HG03432 (cell line): ENCODE results near the gene SSTR3.
"Not testable (repeated sequence)": the region's sequence is repeated elsewhere in the genome, so short reads cannot be mapped to it uniquely, and the experiment has no call there.

Experiments
- ATAC-seq: cut with Tn5 transposase; IDR thresholded peaks from one replicate; pipeline ENCODE4 v1.9.1; 2021; ENCODE audit warnings: mild to moderate bottlenecking, moderate library complexity; ENCODE audit not compliant: unreplicated experiment

SSTR3 gene

GRCh38 chr22:37243402-37244113 lies 31.3 kb upstream of the SSTR3 start:
- ATAC-seq, result no peak

- peak; percentile 57 for ATAC-seq
These were observed 30.2 kb upstream of the SSTR3 start for GRCh38 chr22:37242395-37242918.

DNA sequence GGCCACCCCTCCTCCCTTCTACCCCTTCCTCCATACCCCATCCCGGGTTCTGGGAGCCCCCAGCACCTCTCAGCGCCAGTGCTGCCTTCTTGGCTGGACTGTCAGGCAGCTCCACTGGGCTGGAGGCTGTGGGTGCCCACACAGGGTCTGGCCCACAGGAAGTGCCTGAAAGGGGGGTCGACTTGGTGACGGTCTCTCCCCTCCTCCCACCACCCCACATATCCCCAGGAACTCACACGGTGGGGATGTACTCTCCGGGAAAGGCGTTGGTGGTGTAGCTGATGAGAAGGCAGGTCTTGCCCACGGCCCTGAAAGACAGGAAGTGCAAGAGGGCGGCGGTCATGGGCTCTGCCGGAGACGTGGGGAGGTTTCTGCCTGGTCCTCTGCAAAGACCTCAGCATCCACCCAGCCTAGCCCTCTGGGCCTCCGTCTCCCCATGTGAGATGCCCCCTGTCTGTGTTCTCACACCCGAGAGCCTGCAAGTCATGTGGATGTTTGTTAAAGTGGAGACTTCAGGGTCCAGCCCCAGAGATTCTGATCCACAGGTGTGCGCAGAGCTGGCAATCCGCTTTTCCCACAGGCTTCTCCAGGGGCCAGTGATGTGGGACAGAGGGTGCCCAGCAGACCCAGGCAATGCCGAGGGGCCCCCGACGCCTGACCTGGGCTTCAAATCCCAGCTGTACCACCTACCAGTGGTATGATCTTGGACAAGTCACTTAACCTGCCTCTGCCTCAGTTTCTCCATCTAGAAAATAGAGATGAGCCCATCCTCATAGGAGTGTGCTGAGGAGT lies 29.3 kb upstream of the SSTR3 start:
- no peak for ATAC-seq

DNA sequence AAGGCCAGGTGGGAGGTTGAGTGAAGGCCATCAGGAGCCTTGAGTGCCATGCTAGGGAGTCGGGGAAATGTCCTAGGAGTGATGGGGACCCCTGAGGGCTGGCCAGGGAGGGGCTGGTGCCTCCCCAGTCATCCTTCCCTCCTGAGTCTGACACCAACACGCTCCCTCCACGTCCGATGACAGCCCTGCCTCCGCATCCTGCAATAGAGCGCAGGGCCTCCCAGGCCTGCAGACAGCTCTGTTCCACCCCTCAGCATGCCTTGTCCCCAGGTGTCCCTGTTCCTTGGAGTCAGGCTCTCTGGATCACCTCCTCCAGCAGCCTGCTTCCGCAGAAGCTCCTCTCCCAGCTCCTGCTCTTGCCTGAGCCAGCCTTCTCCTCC lies 28.7 kb upstream of the SSTR3 start:
- no peak for ATAC-seq

DNA sequence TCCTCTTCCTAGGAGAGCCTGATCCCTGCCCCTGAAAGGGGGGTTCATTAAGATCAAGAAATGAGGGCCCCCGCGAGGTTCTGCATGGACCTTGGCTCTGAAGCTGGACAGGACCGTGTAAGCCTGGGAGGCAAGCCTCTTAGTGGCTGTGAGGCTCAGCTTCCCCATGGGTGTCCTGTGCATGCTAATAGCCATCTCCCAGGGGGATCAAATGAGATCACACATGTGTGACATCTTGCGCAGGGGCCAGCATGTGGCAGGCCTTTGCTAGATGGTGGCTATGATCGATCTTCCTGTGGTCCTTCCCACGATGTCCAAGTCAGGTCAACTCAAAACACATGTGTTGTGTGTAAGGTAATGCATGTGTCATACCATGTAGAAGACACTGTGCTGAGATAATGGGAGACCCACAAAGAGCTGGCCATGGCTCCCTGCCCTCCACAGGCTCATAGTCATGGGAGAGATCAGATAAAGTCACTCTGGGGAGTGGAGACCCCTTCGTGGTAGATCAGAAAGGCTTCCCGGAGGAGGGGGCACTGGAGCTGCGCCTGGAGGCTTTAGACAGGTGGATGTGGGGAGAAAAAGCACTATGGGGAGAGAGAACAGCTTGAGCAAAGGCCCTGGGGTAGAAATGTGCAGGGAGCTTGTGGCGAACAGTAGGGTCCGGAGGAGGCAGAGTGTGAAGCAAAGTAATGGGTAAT lies 28.1 kb upstream of the SSTR3 start:
- ATAC-seq, result no peak

DNA sequence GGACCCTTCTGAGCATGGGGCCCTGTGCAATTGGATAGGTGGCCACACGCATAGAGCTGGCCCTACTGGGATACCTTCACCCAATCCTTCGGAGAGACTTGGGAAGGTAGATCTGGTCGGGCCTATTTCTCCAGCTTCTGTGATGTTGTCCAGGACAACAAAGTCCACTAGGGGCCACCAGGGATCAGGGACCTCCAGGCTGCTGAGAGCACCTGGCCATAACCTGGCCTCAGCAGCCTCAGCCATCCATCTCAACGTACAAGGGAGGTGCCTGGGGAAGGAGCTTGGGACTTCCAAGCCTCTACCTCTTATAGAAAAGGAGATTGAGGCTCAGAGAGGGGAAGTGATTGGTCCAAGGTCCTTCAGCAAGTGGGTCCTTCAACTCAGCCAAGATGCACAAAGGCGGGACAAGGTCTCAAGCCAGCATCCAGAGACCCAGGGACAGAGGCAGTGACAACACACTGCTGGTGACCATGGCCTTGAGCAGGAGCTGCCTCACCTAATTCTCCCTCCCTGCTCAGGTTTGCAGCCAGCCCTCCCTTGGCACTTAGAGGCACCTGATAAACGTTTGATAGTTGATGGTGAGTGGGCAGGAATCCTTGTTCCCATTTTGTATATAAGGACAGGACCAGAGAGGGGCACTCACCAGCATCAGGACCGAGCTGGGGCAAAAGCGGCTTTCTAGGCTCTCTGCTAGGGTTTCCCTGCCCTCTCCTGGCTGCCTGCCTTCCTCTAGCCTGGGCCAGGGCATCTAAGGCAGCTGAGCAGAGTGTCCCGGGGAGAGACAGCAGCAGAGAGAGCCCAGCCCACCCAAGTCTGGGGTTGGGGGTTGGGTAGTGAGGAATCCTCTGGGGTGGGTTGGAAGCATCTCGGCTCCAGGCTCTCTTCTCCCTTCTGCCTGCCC lies 27.3 kb upstream of the SSTR3 start:
- ATAC-seq, result no peak

GRCh38 chr22:37237371-37238268 lies 25.3 kb upstream of the SSTR3 start:
- ATAC-seq, result no peak

DNA sequence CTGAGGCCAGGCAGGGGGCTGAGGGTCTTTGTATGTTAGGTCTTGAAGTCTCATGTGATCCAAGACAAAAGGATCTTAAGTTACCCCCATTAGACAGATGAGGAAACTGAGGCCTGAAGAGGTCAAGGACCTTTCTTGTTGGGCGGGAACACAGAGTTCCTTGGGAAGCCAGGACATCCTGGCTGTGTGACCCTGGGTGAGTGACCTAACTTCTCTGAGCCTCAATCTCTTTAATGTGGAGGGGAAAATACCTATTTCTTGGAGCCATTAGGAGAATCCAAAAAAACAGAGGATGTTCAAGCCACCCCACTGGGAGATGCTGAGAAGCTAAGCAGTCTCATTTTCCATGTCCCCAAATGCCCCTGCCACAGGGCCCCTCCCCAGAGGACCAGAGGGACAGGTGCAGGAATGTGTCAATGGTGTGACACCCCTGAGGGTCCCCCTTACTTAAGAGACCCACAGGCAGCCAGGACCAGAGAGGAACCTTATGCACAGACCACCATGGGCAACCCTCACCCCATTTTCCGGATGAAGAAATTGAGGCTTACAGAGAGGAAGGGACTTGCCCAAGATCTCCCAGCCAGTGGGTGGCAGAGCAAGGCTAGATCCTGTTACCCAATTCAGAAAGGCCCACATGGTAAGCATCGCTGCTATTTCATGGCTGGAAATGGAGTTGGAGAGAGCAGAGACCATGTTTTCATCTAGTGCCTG lies 23.8 kb upstream of the SSTR3 start:
- no peak for ATAC-seq

GRCh38 chr22:37234736-37235711 lies 22.7 kb upstream of the SSTR3 start:
- ATAC-seq, result no peak

GRCh38 chr22:37233751-37234631 lies 21.7 kb upstream of the SSTR3 start:
- no peak for ATAC-seq

GRCh38 chr22:37233371-37233750 lies 21.1 kb upstream of the SSTR3 start:
- not testable (repeated sequence) for ATAC-seq

DNA sequence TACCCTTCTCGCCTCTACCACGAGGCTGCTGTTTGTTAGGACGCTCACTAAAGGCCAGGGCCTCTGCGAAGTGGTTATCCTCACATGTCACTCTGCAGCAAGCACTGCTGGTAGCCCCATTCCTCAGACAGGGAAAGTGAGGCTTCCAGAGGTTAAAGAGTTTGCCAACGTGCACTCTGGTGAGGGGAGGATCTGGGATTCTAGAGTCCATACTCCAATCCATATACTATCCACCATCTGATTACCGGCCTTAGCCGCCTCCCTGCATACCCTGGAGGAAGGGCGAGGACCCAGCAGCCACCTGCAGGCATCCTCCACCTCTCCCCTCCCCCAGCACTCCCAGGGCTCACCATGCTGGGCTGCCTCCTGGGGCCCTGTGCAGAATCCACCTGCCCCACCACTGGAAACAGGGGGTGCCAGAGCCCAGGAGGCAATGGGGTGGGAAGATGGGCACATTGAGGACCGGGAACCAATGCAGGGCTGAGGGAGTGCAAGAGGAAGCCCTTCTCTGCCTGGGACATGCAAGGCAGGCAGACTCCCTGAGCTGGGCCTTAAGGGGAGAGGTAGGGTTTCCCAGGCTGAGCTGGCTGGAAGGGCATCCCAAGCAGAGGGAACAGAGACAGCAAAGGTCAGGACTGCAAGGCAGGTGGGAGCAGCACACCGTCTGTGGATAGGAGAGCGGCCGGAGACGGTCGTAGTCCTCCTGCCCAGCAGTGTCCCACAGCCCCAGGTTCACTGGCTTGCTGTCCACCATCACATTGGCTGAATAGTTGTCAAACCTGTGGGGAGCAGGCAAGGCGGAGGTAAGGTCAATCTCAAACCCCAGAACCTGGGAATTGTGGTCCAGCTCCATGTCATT lies 20.1 kb upstream of the SSTR3 start:
- ATAC-seq, result no peak

DNA sequence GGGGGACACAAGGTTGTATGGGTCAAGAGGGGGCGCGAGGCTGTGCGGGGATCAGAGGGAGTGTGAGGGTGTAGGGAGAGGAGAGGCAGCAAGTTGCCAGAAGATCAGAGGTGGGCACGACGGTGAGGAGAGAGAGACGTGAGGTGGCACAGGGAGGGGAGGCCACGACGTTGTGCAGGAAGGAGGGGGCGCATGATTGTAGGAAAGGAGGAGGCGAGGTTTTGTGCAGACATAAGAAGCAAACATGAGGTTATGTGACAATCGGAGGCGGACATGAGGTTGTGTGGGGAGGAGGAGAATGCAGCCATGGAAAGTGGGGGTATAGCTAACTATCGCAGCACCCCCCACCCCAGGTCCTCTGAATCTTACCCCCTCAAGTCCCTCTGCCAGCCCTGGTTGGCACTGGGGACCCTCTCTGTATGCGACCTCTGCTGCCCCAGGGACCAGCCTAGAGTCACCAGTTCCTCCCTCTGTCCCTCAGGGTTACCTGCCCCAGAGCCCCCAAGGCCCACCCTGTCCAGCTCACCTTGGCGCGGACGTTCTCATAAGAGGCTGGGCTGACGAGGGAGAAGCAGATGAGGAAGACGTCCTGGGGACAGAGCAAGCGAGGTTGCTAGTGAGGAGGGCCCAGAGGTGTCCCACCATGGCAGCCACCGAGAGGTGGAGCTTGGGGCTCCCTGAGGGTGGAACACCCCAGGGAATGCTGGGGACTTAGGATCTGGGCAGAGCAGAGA lies 19.3 kb upstream of the SSTR3 start:
- no peak for ATAC-seq

- peak; percentile 39 for ATAC-seq
These were observed 18.6 kb upstream of the SSTR3 start for GRCh38 chr22:37230673-37231405.
